IPS DF 6.9 (cell line): ENCODE data around the gene PIGZ.

Experiments used
- DNase-seq: peaks from one replicate; pipeline ENCODE4 v3.0.0-alpha.2; 2013; ENCODE audit warnings: low read depth, low spot score
- H3K27ac ChIP-seq: one replicate; pipeline ENCODE4 v1.5.1; 2013; ENCODE audit warnings: low read length, control low read depth
- H3K27me3 ChIP-seq: 2 replicates; pipeline ENCODE4 v1.6.1; 2013; ENCODE audit warnings: mild to moderate bottlenecking, low read length; ENCODE audit not compliant: control insufficient read depth, insufficient read depth
- H3K36me3 ChIP-seq: 2 replicates; pipeline ENCODE4 v1.6.1; 2013; ENCODE audit warnings: low read length; ENCODE audit not compliant: control insufficient read depth, insufficient read depth
- H3K4me1 ChIP-seq: 2 replicates; pipeline ENCODE4 v1.6.1; 2013; ENCODE audit warnings: low read length; ENCODE audit not compliant: control insufficient read depth, insufficient read depth
- H3K4me3 ChIP-seq: 2 replicates; pipeline ENCODE4 v1.5.1; 2013; ENCODE audit warnings: mild to moderate bottlenecking, low read length
- H3K9me3 ChIP-seq: 2 replicates; pipeline ENCODE4 v1.6.1; 2013; ENCODE audit warnings: low read length, inconsistent platforms; ENCODE audit not compliant: control insufficient read depth, insufficient read depth
- WGBS: extraction: QIAGEN DNeasy Blood & Tissue Kit; methylation state at CpG from one replicate; pipeline ENCODE4 v1.1.7; 2013; ENCODE audit warnings: mixed read lengths, missing lambda C conversion rate; ENCODE audit not compliant: insufficient read length, insufficient coverage; 5-methylcytosine and 5-hydroxymethylcytosine counted together

PIGZ gene

GRCh38 chr3:196902296-196902695, 66.3 kb downstream of the PIGZ start:
- no CpG with 5 or more reads among the region's 1 CpG for WGBS
- no peaks in the 10 kb centered on the region for H3K9me3 ChIP-seq
- no peaks in the 10 kb centered on the region for H3K4me1 ChIP-seq
- no peaks in the 10 kb centered on the region for H3K27me3 ChIP-seq
- H3K36me3 ChIP-seq: peaks cover 9% of the 10 kb centered on the region; the same call in 1 of the 2 replicates
- no peak overlapping the region for H3K27ac ChIP-seq
- H3K4me3 ChIP-seq: no peak overlapping the region
- no peak for DNase-seq

GRCh38 chr3:196901768-196902167, 66.9 kb downstream of the PIGZ start:
- Histone ChIP-seq H3K36me3 (peaks cover 9% of the 10 kb centered on the region; the same call in 1 of the 2 replicates), H3K27ac (no peak overlapping the region), H3K27me3 (no peaks in the 10 kb centered on the region), H3K4me3 (no peak overlapping the region), H3K4me1 (no peaks in the 10 kb centered on the region), H3K9me3 (no peaks in the 10 kb centered on the region)
- DNase-seq: no peak
- no CpG with 5 or more reads among the region's 1 CpG for WGBS
